Natural killer cell (primary cell): ENCODE measurements around the gene SCN5A. TPM values are rescaled to one million over a fixed set of nuclear protein-coding genes. Genes with fewer than 3 reads are reported as not detected.

Experiments used
- ATAC-seq, 3 donors: fragments of 150-1000 bp in 2 of 3; fragments of 200-7000 bp in 1 of 3; cut with Tn5 transposase; 1 replicate in 1 of 3; 2 replicates in 2 of 3; pipeline ENCODE4 v1.10.0; 2021; ENCODE audit warnings: mild to moderate bottlenecking in 2 of 3, moderate library complexity in 2 of 3
- DNase-seq, 2 donors: peaks; one replicate each; pipeline versions ENCODE4 v3.0.0 to v3.0.0-alpha.2; 2013 to 2021; ENCODE audit warnings: mixed read lengths in 1 of 2
- H3K27ac ChIP-seq: one replicate; pipeline ENCODE4 v1.5.1; 2013; ENCODE audit warnings: mild to moderate bottlenecking, low read length
- H3K27me3 ChIP-seq: one replicate; pipeline ENCODE4 v1.6.1; 2013; ENCODE audit warnings: low read length; ENCODE audit not compliant: control insufficient read depth, insufficient read depth
- H3K36me3 ChIP-seq: one replicate; pipeline ENCODE4 v1.6.1; 2013; ENCODE audit warnings: low read length; ENCODE audit not compliant: control insufficient read depth, insufficient read depth
- H3K4me1 ChIP-seq: one replicate; pipeline ENCODE4 v1.6.1; 2013; ENCODE audit warnings: low read length; ENCODE audit not compliant: control insufficient read depth, insufficient read depth
- H3K4me3 ChIP-seq: one replicate; pipeline ENCODE4 v1.5.1; 2013; ENCODE audit warnings: low read length
- H3K9me3 ChIP-seq: one replicate; pipeline ENCODE4 v1.6.1; 2013; ENCODE audit warnings: low read length; ENCODE audit not compliant: control insufficient read depth, insufficient read depth
- H3K27ac Mint-ChIP-seq, 2 donors: one replicate each; pipeline ENCODE4 v1.8.0; 2022; ENCODE audit warnings: mild to moderate bottlenecking in 2 of 2, mixed read lengths in 2 of 2, moderate library complexity in 1 of 2
- H3K27me3 Mint-ChIP-seq, 2 donors: one replicate each; pipeline ENCODE4 v1.8.0; 2022; ENCODE audit warnings: low read depth in 2 of 2, mixed read lengths in 2 of 2
- H3K36me3 Mint-ChIP-seq: one replicate; pipeline ENCODE4 v1.8.0; 2022; ENCODE audit warnings: mixed read lengths
- H3K4me1 Mint-ChIP-seq, 2 donors: one replicate each; pipeline ENCODE4 v1.8.0; 2022; ENCODE audit warnings: mixed read lengths in 2 of 2
- H3K4me3 Mint-ChIP-seq: one replicate; pipeline ENCODE4 v1.8.0; 2022; ENCODE audit warnings: mild to moderate bottlenecking, moderate library complexity, mixed read lengths
- H3K9me3 Mint-ChIP-seq, 2 donors: one replicate each; pipeline ENCODE4 v1.8.0; 2022; ENCODE audit warnings: mixed read lengths in 2 of 2
- WGBS: methylation state at CpG from one replicate; pipeline ENCODE4 v1.1.7; 2013; ENCODE audit warnings: missing lambda C conversion rate; ENCODE audit not compliant: insufficient coverage; 5-methylcytosine and 5-hydroxymethylcytosine counted together
- intact Hi-C: fragments of 100-400 bp; cut with micrococcal nuclease; formaldehyde crosslinking; loops from one replicate; pipeline ENCODE4 v1.14.2; 2022
- total RNA-seq, 4 donors: library from RNA; stranded (reverse); fragments of 120-200 nt in 1 of 4; gene quantifications; one replicate each; pipeline versions ENCODE4 v1.2.3 to v1.2.4, GENCODE V29; 2013 to 2022
- TF ChIP-seq, protein P1 (sequence below): fragments of 200-600 bp; IDR thresholded peaks from one replicate; pipeline ENCODE4 v1.8.0; 2022; ENCODE audit warnings: antibody characterized with exemption

The SCN5A gene
- total RNA-seq, 3 donors from 2014 or later (not counting 1 experiment from before 2014, with no cell fraction given) = 0.50 TPM; not detected in 2

DNA sequence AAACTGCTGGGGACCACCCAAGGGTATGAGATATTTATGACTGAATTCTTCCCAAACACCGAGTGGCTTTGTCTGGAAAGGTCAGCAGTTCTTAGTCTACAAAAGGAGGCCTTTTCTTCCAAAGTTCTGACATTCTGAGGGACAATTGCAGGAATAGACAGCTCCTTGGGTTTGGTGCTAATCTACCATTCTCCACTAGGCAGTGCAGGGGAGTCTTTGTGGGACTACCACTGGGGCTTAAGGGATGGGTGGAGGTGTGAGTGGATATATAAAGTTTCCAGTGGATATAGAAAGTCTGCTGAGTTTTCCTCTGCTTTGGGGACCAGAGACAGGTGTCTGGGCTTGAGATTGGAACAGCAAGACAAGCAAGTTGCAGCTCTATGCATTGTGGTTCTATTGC lies 90.6 kb downstream of the SCN5A start:
- no peak overlapping the region for H3K4me3 Mint-ChIP-seq
- H3K27me3 Mint-ChIP-seq = peaks cover 0 to 7% of the 10 kb centered on the region in 2 donors
- intact Hi-C loops = no loop called here
- no peaks in the 10 kb centered on the region for H3K4me1 ChIP-seq
- no peak overlapping the region for H3K4me3 ChIP-seq
- TF ChIP-seq, protein P1, sequence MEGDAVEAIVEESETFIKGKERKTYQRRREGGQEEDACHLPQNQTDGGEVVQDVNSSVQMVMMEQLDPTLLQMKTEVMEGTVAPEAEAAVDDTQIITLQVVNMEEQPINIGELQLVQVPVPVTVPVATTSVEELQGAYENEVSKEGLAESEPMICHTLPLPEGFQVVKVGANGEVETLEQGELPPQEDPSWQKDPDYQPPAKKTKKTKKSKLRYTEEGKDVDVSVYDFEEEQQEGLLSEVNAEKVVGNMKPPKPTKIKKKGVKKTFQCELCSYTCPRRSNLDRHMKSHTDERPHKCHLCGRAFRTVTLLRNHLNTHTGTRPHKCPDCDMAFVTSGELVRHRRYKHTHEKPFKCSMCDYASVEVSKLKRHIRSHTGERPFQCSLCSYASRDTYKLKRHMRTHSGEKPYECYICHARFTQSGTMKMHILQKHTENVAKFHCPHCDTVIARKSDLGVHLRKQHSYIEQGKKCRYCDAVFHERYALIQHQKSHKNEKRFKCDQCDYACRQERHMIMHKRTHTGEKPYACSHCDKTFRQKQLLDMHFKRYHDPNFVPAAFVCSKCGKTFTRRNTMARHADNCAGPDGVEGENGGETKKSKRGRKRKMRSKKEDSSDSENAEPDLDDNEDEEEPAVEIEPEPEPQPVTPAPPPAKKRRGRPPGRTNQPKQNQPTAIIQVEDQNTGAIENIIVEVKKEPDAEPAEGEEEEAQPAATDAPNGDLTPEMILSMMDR = no peak
- no peak for ATAC-seq
- H3K36me3 Mint-ChIP-seq = no peaks in the 10 kb centered on the region
- WGBS = 87% methylated on average over 1 of the region's 1 CpG
- no peaks in the 10 kb centered on the region for H3K4me1 Mint-ChIP-seq
- no peak for DNase-seq
- H3K27ac ChIP-seq = no peak overlapping the region
- no peak overlapping the region for H3K27ac Mint-ChIP-seq
- H3K9me3 Mint-ChIP-seq = no peaks in the 10 kb centered on the region
- no peaks in the 10 kb centered on the region for H3K36me3 ChIP-seq
- no peaks in the 10 kb centered on the region for H3K9me3 ChIP-seq
- H3K27me3 ChIP-seq = no peaks in the 10 kb centered on the region

DNA sequence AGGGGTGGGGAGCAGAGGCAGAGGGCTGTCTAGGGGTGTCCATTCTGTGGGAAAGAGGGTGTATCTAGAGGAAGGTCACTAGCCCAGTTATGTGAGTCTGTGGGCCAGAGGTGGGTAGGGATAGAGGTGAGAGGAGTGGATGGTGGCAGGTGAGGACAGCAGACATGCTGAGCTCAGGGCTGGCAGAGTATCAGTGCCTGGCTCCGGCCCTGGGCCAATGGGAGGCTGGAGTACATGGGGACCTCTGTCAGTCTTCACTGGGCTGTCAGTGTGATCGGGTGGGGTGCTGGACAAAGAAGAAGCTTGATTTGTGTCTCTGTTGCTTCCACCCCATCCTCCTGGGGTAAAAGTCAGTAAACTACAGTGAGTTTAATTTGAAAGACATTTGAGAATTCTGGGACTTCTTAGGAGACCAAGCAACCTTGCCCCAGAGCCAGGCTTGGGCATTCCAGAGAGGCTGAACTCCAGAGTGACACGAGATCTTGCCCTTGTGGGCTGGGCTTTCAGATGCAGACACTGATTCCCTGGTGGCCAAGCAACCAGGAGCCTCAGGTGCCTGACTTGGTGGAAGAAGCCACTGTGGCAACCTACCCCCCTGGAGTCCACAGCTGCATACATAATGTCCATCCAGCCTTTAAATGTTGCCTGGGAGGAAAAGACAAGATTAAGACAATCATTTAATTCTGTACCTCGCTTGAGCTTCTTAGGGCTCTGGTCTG lies 92.7 kb downstream of the SCN5A start:
- Histone ChIP-seq H3K4me3 (no peak overlapping the region), H3K4me1 (no peaks in the 10 kb centered on the region), H3K27me3 (no peaks in the 10 kb centered on the region), H3K9me3 (no peaks in the 10 kb centered on the region), H3K27ac (no peak overlapping the region), H3K36me3 (no peaks in the 10 kb centered on the region)
- no peak overlapping the region for H3K4me3 Mint-ChIP-seq
- DNase-seq (no peak), ATAC-seq (no peak)
- TF ChIP-seq, protein P1 = no peak
- H3K36me3 Mint-ChIP-seq = no peaks in the 10 kb centered on the region
- H3K4me1 Mint-ChIP-seq = no peaks in the 10 kb centered on the region
- H3K27ac Mint-ChIP-seq = no peak overlapping the region
- no peaks in the 10 kb centered on the region for H3K9me3 Mint-ChIP-seq
- 69% methylated on average over 4 of the region's 4 CpGs for WGBS
- intact Hi-C loops = no loop called here
- peaks cover 0 to 7% of the 10 kb centered on the region in 2 donors for H3K27me3 Mint-ChIP-seq

DNA sequence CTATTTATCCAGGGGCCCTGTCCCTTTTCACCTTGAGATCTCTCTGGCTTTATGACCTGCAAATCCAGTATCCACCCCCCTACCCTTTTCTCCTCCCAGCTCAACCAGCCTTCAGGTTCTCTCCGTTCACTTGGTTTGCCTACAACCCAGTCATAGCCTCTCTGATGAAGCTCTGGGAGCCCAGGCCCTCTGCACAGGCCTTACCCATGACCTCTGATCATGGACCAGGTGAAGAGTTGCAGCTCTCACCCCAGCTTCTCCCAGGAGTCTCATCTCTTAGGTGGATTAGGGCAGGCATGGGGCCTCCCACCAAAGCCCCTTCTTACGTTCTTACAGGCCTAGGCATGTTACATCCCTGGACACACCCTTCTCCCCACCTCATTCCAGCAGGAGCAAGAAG lies 93.6 kb downstream of the SCN5A start:
- H3K9me3 ChIP-seq = no peaks in the 10 kb centered on the region
- intact Hi-C loops = no loop called here
- H3K36me3 Mint-ChIP-seq = no peaks in the 10 kb centered on the region
- H3K27ac Mint-ChIP-seq = no peak overlapping the region
- TF ChIP-seq, protein P1 = no peak
- no peak for DNase-seq
- H3K9me3 Mint-ChIP-seq = no peaks in the 10 kb centered on the region
- H3K27me3 Mint-ChIP-seq = peaks cover 0 to 7% of the 10 kb centered on the region in 2 donors
- no peak overlapping the region for H3K4me3 Mint-ChIP-seq
- no peaks in the 10 kb centered on the region for H3K27me3 ChIP-seq
- no peaks in the 10 kb centered on the region for H3K36me3 ChIP-seq
- no peaks in the 10 kb centered on the region for H3K4me1 Mint-ChIP-seq
- no peak for ATAC-seq
- no peak overlapping the region for H3K27ac ChIP-seq
- H3K4me3 ChIP-seq = no peak overlapping the region
- 86% methylated on average over 2 of the region's 2 CpGs for WGBS
- no peaks in the 10 kb centered on the region for H3K4me1 ChIP-seq
